HG02938 (cell line): Measurements from ENCODE around the gene ACE.

ENCODE experiments used
- ATAC-seq: cut with Tn5 transposase; IDR thresholded peaks from one replicate; pipeline ENCODE4 v1.9.1; 2021; ENCODE audit warnings: mild to moderate bottlenecking, moderate library complexity; ENCODE audit not compliant: unreplicated experiment

Gene ACE

DNA sequence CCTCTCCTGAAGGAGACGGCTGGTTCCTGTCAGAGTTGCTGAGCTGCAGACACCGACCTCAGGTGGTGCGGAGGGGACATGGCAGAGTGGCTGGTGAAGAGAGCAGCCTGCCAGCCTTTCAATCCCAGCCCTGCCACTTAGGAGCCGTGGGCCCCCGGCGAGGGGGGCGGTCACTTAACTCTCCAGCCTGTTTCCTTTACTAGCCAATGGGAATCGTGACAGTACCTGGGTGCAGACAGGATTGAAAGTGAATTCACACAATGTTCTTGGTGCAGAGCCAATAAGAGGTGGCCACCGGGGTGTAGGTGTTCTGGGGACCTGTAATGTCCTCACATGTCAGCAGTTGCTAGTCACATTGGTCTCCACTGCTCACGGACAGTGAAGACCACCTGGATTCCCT is 13.5 kb downstream of the ACE start:
- no peak for ATAC-seq

DNA sequence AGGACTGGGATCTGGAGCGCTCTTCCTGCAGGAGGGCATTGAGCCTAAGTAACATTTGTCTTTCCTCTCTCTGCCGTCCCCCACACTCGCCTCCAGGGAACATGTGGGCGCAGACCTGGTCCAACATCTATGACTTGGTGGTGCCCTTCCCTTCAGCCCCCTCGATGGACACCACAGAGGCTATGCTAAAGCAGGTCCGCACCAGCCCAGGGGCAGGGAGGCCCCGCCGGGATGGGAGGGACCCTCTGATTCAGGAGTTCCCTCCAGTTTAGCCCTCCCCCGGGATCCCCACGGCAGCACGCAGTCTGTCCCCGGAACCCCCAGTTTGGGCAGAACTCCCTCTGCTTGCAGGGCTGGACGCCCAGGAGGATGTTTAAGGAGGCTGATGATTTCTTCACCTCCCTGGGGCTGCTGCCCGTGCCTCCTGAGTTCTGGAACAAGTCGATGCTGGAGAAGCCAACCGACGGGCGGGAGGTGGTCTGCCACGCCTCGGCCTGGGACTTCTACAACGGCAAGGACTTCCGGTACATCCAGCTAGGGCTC is 14.1 kb downstream of the ACE start:
- no peak for ATAC-seq

DNA sequence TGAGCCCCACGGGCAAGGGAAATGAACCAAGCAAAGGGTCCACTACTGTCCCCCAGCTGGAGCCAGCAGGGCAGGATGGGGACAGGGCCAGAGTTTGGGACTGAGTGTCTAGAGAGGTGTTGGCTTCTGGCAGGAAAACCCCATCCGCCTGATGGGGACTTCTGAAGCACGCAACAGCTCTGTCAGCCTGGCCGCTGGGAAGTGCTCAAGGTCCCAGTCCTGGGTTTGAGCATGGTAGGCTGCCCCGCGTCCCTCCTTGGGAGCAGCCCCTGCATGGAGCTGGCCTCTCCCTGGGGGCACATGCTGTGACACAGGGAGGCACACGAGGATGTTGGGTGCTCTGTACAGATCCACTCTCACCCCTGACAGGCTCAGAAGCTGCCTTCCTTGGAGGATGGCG is 14.6 kb downstream of the ACE start:
- ATAC-seq, result no peak

DNA sequence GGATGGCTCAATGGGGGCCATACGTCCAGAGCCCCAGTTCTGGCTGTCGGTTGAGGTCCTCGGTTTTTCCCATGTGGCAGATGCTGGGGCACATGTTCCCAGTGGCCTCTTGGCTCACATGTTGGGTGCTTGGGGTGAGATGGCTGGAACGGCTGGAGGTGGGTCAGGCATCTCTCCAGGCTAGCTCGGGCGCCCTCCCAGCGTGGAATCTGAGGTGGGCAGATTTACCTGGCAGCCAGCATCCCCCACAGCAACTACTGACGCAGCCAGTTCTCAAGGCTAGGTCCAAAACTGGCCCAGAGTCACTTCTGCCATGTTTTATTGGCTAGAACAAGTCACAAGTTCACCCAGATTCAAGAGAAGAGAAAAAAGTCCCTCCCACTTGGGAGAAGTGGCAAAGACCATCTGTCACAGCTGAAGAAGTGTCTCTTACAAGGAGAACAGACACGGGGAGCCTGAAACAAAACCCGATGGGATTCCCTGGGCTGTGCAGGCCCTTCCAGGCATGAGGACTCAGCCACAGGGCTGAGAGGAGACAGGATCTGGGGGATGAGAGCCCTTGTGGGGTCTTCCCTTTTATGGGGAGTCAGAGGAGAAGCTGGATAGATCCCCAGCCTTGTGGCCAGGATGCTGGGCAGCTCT is 15.2 kb downstream of the ACE start:
- no peak for ATAC-seq

DNA sequence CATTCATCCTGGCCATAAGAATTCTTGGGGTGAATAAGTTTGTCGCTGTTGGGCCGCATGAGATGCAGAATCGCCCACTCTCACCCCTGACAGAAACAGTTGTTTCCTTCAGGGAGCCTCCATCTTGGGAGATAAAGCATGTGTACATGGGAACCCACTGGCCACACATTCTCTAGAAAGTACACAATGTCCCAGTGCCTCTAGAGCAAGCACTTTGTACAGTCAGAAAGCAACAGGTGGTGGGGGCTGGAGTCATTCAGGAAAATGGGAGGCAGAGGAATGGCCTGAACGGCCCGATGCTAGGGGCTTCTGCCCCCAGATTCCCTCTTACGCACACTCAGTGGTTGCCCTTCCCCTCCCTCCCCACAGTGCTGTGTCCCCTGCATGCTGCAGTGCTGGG is 16.1 kb downstream of the ACE start:
- ATAC-seq, result no peak

DNA sequence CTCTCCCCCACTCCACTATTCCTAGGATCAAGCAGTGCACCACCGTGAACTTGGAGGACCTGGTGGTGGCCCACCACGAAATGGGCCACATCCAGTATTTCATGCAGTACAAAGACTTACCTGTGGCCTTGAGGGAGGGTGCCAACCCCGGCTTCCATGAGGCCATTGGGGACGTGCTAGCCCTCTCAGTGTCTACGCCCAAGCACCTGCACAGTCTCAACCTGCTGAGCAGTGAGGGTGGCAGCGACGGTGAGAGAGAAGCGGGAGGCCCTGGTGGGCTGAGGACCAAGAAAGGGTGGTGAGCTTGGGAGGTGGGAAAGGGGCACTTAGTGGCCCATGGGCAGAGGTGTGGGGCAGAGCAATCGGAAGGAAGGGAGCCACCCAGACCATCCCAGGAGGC is 16.6 kb downstream of the ACE start:
- no peak for ATAC-seq

DNA sequence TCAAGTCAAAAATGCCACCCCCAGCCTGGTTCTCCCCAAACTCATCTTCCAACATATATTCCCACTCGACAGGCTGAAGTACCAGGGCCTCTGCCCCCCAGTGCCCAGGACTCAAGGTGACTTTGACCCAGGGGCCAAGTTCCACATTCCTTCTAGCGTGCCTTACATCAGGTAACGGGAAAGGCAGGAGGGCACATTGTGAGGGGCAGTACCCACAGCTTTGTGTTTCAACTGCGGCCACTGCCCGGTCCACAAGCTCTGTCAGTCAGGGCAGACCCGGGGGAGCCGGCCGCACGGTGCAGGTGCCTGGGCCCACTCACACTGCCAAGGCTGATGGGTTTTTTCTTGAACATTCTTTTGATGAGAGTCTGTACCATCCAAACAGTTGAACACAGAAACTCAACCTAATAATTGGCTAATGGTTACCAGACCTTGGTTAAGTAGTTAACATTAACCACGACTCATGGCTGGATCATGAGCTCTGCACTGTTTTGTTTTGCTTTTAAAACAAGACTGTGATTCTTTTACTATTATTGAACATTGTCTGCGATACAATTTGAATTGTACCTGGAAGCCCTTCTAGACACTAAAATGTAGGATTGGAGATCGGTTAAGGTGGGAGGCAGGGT is 17.6 kb downstream of the ACE start:
- ATAC-seq, result no peak

DNA sequence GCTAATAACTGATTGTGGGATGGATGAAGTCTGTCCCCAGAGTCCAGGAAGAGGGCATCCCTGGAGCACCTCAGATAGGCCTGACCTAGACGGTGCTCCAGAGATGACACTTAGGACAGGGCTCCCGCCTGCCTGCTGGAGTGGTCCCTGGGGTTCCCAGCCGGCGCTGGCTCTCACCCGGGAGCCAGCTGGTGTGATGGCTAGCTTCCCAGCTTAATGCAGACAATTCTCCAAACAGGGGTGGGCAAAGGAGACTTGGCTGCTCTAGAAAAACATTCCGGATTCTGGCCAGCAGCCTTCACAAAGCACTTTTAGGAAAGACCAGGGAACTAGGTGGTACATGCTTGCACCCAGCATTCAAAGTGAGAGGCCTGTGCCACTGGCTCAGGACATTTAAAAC is 18.6 kb downstream of the ACE start:
- no peak for ATAC-seq

DNA sequence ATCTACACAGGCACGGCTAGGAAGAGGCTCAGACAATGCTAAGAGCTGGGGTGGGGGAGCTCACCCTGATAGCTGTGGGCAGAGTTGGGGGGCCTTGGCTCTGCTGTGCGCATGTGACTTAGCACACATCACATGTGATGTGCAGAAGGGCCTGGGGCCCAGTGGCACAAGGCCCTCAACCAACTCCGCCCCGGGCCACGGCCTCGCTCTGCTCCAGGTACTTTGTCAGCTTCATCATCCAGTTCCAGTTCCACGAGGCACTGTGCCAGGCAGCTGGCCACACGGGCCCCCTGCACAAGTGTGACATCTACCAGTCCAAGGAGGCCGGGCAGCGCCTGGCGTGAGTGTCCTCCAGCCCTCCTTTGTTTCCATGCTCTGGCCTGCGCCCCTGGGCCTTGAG is 19.3 kb downstream of the ACE start:
- ATAC-seq, result no peak

DNA sequence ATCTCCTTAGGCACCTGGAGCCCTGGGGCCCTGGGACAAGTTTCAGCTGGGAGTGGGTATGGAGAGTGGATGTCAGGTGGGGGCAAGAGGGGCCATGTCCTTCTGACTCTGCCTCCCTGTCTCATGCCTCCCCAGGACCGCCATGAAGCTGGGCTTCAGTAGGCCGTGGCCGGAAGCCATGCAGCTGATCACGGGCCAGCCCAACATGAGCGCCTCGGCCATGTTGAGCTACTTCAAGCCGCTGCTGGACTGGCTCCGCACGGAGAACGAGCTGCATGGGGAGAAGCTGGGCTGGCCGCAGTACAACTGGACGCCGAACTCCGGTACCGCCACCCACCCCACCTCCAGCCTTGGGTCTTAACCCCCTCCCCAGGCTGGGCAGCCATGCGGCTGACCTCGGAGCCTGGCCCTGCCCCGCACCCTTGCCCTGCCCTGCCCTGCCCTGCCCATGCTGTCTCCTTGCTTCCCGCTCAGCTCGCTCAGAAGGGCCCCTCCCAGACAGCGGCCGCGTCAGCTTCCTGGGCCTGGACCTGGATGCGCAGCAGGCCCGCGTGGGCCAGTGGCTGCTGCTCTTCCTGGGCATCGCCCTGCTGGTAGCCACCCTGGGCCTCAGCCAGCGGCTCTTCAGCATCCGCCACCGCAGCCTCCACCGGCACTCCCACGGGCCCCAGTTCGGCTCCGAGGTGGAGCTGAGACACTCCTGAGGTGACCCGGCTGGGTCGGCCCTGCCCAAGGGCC is 20.0 kb downstream of the ACE start:
- ATAC-seq, result no peak

DNA sequence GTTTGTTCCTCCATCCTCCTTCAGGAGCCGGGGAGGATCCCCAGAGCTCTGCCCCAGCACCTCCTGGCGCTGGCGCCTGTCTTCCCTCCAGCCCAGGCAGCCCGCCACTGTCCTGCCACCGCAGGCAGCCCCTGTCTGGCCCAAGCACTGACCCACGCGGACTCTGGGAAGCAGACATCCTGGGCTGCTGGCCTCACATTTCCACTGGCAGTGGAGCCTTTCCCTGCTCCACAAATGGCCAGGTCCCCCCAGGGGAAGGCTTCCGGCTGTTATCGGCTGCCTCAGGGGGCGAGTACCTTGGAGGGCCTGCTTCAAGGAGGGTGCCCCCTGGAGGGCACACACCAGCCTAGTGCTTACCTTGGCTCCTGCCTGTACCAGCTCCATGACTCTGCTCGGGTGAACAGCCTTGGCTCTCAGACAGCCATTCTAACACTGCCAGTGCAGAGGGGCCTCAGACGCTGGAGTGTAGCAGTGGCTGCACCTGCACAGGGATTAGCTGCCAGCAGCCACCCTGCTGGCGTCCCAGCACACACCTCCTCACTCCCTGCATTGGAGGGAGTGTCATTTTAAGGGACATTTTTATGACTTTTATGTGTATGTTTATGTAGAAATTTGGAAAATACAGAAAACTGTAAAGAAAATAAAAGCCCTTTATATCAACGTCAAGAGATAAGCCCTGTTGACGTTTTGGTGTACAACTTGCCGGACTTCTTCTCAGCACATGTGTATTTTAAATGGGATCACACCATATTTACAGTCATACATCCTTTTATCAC is 21.0 kb downstream of the ACE start:
- ATAC-seq, result no peak

DNA sequence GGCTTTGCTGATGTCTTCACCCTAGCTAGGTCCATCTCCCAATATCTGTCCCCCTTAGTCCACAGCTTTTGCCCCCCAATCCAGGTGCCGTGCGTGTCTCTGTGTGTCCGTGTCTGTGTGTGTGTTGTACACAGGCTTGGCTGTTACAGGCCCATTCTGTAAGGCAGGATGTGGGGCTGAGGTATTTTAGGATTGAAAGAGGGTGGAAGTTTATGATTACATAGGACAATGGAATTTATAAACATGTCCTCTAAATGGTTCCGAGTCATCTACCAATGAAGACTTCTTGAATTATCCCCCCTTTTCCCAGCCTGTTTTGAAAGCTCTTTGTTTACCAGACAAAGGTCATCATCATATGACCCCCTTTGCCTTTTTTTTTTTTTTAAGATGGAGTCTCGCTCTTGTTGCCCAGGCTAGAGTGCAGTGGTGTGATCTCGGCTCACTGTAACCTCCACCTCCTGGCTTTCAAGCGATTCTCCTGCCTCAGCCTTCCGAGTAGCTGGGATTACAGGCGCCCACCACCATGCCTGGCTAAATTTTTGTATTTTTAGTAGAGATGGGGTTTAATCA is 21.9 kb downstream of the ACE start:
- ATAC-seq, result no peak

DNA sequence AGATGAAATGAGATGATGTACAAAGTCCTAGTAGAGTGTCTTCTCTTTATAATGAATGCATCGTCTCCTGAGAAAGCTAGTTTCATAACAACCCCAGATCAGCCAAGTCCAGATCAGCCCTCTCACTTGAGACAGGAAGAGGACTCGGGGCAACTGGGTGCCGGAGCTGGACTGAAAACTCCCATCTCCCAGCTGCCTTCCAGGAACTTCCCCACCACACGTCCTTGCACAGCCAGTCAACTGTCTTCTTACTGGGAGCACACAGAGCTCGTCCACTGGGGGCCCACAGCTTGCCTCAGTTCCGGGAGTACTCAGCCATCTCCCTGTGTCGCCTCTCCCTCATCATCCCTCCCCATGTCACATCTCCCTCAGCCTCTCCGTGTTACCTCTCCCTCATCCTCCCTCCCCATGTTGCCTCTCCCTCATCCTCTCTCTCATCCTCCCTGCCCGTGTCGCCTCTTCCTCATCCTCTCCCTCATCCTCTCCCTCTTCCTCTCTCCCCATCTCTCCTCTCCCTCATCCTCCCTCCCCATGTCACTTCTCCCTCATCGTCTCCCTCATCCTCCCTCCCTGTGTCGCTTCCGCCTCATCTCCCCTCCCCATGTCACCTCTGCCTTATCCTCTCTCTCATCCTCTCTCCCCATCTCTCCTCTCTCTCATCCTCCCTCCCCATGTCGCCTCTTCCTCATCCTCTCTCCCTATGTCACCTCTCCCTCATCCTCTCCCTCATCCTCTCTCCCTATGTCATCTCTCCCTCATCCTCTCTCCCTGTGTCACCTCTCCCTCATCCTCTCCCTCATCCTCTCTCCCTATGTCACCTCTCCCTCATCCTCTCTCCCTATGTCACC is 23.9 kb downstream of the ACE start:
- no peak for ATAC-seq

DNA sequence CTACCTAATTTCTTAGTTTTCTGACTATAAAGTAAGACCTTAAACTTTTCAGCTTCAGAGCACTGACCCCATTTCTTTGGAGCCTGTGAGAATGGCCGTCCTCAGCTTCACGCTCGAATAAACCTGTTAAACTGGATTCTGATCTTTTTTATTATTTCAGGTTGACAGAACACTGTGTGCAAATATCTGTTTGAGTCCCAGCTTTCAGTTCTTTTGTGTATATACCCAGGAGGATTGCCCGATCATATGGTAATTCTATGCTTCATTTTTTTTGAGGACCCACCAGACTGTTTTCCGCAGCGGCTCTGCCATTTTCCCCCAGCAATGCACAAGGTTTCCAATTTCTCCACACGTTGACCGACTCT is 26.5 kb downstream of the ACE start:
- ATAC-seq, result no peak

DNA sequence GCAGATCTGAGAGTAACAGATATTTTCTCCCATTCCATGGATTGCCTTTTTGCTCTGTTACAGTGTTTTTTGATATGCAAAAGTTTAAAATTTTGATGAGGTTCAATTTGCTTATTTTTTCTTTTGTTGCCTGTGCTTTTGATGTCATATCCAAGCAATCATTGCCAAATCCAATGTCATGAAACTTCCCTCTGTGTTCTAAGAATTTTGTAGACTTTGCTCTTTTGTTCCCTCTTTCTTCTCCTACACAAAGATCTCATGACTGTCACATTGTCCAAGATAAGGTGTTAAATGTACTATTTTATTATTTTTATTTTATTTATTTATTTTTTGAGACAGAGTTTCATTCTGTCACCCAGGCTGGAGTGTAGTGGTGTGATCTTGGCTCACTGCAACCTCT is 27.4 kb downstream of the ACE start:
- no peak for ATAC-seq

DNA sequence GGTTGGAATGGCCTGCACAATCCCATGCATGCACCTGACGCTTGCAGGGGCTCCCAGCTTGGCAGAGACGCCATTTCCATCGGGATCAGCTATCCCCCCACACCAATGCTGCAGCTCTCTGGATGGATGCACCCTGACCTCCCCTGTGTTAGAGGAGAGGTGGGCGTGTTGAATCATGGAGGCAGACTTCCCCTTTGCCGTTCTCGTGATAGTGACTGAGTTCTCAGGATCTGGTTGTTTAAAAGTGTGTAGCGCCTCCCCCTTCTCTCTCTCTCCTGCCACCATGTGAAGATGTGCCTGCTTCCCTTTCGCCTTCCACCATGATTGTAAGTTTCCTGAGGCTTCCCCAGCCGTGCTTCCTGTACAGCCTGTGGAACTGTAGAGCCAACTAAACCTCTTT is 28.5 kb downstream of the ACE start:
- ATAC-seq, result no peak

DNA sequence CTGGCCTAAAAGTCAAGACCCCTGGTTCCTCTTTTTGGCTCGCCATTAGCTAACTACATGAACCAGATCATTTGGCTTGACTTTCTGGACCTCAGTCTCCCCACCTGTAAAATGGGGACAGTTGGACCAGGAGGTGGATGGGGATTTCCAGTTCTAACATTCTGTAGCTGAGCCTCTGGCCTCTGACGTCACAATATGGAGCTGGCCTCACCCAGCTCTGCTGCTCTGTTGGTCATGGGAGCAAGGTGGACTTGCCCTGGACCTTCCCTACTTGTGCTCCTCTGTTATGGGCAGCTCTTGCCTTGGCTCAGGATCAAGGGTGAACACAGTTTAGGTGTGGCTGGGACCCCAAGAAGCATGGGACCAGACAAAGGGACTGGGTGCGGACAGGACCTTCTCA is 29.8 kb downstream of the ACE start:
- ATAC-seq, result no peak

DNA sequence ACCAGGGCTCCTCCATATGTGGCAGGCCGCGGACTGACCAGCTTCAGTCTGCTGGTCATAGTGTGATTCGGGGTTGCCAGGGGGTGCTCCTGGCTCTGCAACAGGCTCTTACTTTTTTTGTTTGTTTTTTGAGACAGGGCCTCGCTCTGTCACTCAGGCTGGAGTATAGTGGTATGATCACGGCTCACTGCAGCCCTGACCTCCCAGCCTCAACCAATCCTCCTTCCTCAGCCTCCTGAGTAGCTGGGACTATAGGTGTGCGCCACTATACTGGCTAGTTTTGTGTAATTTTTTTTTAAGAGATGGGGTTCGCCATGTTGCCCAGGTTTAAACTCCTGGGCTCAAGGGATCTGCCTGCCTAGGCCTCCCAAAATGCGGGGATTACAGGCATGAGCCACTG is 34.5 kb downstream of the ACE start:
- no peak for ATAC-seq

DNA sequence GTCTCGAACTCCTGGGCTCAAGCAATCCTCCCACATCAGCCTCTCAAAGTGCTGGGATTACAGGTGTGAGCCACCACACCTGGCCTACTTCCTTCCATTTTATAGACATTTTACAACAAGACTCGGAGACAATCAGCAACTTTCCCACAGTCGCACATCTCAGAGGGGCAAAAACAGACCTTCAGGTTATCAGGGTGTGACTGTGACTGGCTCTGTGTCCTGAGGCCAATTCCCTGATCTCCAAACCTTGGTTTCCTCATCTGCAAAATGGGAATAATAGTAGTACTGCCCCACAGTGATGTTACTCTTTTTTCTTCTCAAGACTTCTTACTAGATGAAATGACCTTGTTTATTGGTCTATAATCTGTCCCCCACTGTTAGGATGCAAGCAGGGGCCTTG is 35.5 kb downstream of the ACE start:
- ATAC-seq, result no peak

DNA sequence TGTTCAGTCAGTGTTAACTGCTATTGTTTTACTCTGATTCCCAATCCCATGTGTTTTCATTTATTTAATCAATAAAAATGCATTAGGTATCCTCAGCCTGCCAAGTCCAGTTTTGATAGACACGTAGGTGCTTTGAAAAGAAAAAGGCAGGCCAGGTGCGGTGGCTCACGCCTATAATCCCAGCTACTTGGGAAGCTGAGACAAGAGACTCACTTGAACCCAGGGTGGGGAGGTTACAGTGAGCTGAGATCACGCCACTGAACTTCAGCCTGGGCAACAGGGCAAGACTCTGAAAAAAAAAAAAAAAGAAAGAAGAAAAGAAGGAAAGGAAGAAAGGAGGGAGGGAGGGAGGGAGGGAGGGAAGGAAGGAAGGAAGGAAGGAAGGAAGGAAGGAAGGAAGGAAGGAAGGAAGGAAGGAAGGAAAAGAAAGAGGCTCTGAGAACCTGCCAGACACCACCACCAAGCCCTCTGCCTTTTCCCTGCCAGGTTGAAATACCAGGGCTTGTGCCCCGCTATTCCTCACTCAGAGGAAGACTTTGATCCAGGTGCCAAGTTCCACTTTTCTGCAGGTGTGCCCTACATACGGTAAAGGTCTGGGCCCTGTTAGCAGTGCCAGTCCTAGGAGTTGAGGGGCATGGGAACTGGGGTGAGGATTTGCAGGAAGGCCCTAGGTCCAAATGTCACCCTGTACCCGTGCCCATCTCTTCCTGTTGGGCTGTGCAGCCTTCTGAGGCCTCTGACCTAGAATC is 36.2 kb downstream of the ACE start:
- ATAC-seq, result no peak
